GM23338 (cell line): Measurements from ENCODE around the gene DTNBP1. TPM values are rescaled to one million over a fixed set of nuclear protein-coding genes. Genes with fewer than 3 reads are reported as not detected.

Experiments
- ATAC-seq: fragments of 200-7000 bp; cut with Tn5 transposase; 3 replicates; pipeline ENCODE4 v1.9.1; 2020
- DNase-seq: peaks from one replicate; pipeline ENCODE4 v3.0.0-alpha.2; 2015; ENCODE audit warnings: low spot score
- H2AFZ ChIP-seq: fragments of 200-600 bp; sonication (generic); 2 replicates; pipeline ENCODE4 v1.8.0; 2016; ENCODE audit warnings: antibody characterized with exemption, mild to moderate bottlenecking, moderate library complexity
- H3F3A ChIP-seq: fragments of 200-600 bp; sonication (generic); replicated peaks from 2 replicates; pipeline ENCODE4 v1.8.0; 2017; ENCODE audit warnings: antibody characterized with exemption, mixed run types, low read depth
- H3K27ac ChIP-seq: fragments of 200-600 bp; sonication (generic); 2 replicates; pipeline ENCODE4 v1.6.1; 2016; ENCODE audit warnings: low read depth
- H3K27me3 ChIP-seq: fragments of 200-600 bp; sonication (generic); 2 replicates; pipeline ENCODE4 v1.8.0; 2016; ENCODE audit warnings: mild to moderate bottlenecking, mixed run types, moderate library complexity; ENCODE audit not compliant: insufficient read depth
- H3K36me3 ChIP-seq: fragments of 200-600 bp; sonication (generic); 2 replicates; pipeline ENCODE4 v1.8.0; 2016; ENCODE audit warnings: mild to moderate bottlenecking; ENCODE audit not compliant: insufficient read depth
- H3K4me1 ChIP-seq: fragments of 200-600 bp; sonication (generic); 2 replicates; pipeline ENCODE4 v1.8.0; 2016; ENCODE audit warnings: mild to moderate bottlenecking, moderate library complexity; ENCODE audit not compliant: insufficient read depth
- H3K4me2 ChIP-seq: fragments of 200-600 bp; sonication (generic); 2 replicates; pipeline ENCODE4 v1.7.1; 2017; ENCODE audit warnings: mixed run types
- H3K4me3 ChIP-seq: fragments of 200-600 bp; sonication (generic); 2 replicates; pipeline ENCODE4 v1.6.1; 2016; ENCODE audit warnings: mixed run types
- H3K79me2 ChIP-seq: fragments of 200-600 bp; sonication (generic); replicated peaks from 2 replicates; pipeline ENCODE4 v1.8.0; 2017; ENCODE audit warnings: mild to moderate bottlenecking; ENCODE audit not compliant: insufficient read depth
- H3K9me2 ChIP-seq: fragments of 200-600 bp; sonication (generic); 2 replicates; pipeline ENCODE4 v1.8.0; 2017; ENCODE audit not compliant: insufficient read depth
- H4K20me1 ChIP-seq: fragments of 200-600 bp; sonication (generic); replicated peaks from 2 replicates; pipeline ENCODE4 v1.8.0; 2017; ENCODE audit warnings: mild to moderate bottlenecking; ENCODE audit not compliant: insufficient read depth
- H3K27ac Mint-ChIP-seq: 2 replicates; pipeline ENCODE4 v1.8.0; 2020; ENCODE audit warnings: inconsistent platforms, mild to moderate bottlenecking, moderate library complexity, mixed read lengths
- H3K27me3 Mint-ChIP-seq: 3 replicates; pipeline ENCODE4 v1.8.0; 2022; ENCODE audit warnings: low read depth, mild to moderate bottlenecking, moderate library complexity, mixed read lengths, inconsistent platforms; ENCODE audit not compliant: insufficient read depth, poor library complexity
- H3K36me3 Mint-ChIP-seq: 3 replicates; pipeline ENCODE4 v1.8.0; 2021; ENCODE audit warnings: low read depth, mild to moderate bottlenecking, inconsistent platforms, moderate library complexity, mixed read lengths
- H3K4me1 Mint-ChIP-seq: 3 replicates; pipeline ENCODE4 v1.8.0; 2020; ENCODE audit warnings: mild to moderate bottlenecking, inconsistent platforms, mixed read lengths
- H3K4me3 Mint-ChIP-seq: 3 replicates; pipeline ENCODE4 v1.8.0; 2021; ENCODE audit warnings: moderate library complexity, mild to moderate bottlenecking, inconsistent platforms, mixed read lengths
- H3K9me3 Mint-ChIP-seq: 3 replicates; pipeline ENCODE4 v1.8.0; 2020; ENCODE audit warnings: moderate library complexity, mild to moderate bottlenecking, inconsistent platforms, mixed read lengths
- CREB1 ChIP-seq: fragments of 250-450 bp; sonication (Bioruptor Pico); IDR thresholded peaks from 2 replicates; pipeline ENCODE4 v1.5.0; 2020; ENCODE audit warnings: low read depth, mild to moderate bottlenecking, moderate library complexity
- CTCF ChIP-seq, 2 experiments: fragments of 200-600 bp in 1 of 2; sonication (generic) in 1 of 2; conservative IDR thresholded peaks; 2 replicates each; pipeline versions ENCODE4 v1.5.1 to v1.6.1; 2016 to 2017; ENCODE audit warnings: antibody characterized with exemption in 2 of 2, low read depth in 2 of 2, mild to moderate bottlenecking in 2 of 2, moderate library complexity in 1 of 2
- ETS1 ChIP-seq: IDR thresholded peaks from 2 replicates; pipeline ENCODE4 v1.6.1; 2016; ENCODE audit warnings: antibody characterized with exemption
- EZH2 ChIP-seq: fragments of 200-600 bp; sonication (generic); IDR thresholded peaks from one replicate; pipeline ENCODE4 v1.8.0; 2017; ENCODE audit warnings: antibody characterized with exemption, mild to moderate bottlenecking, low read depth; ENCODE audit not compliant: unreplicated experiment
- EZH2phosphoT487 ChIP-seq: fragments of 200-600 bp; sonication (generic); IDR thresholded peaks from one replicate; pipeline ENCODE4 v1.8.1; 2018; ENCODE audit warnings: antibody characterized with exemption; ENCODE audit not compliant: unreplicated experiment
- JUNB ChIP-seq: IDR thresholded peaks from one replicate; pipeline ENCODE4 v1.6.1; 2016; ENCODE audit warnings: antibody characterized with exemption; ENCODE audit not compliant: unreplicated experiment
- NANOG ChIP-seq: IDR thresholded peaks from 2 replicates; pipeline ENCODE4 v1.6.1; 2016; ENCODE audit warnings: antibody characterized with exemption, borderline replicate concordance
- POLR2AphosphoS5 ChIP-seq: IDR thresholded peaks from 2 replicates; pipeline ENCODE4 v1.6.1; 2016; ENCODE audit warnings: antibody characterized with exemption, low read depth
- REST ChIP-seq: IDR thresholded peaks from one replicate; pipeline ENCODE4 v1.6.1; 2018; ENCODE audit warnings: antibody characterized with exemption; ENCODE audit not compliant: unreplicated experiment
- STAT1 ChIP-seq: IDR thresholded peaks from one replicate; pipeline ENCODE4 v1.6.1; 2016; ENCODE audit warnings: antibody characterized with exemption; ENCODE audit not compliant: unreplicated experiment
- ZNF331 ChIP-seq: fragments of 250-450 bp; sonication (Bioruptor Pico); IDR thresholded peaks from 2 replicates; pipeline ENCODE4 v1.5.0; 2020; ENCODE audit warnings: low read depth, mild to moderate bottlenecking, moderate library complexity
- polyA plus RNA-seq: library from polyadenylated mRNA; unstranded; fragments of >200 nt; fragmentation: Nextera tagmentation; extraction: Ambion mirVana; gene quantifications from 2 replicates; pipeline ENCODE4 v1.2.1, GENCODE V29; 2016
- total RNA-seq: library from RNA; depleted of rRNA; stranded (reverse); fragments of >200 nt; shearing (Covaris generic); gene quantifications from 2 replicates; pipeline ENCODE4 v1.2.3, GENCODE V29; 2014

The DTNBP1 gene
- total and polyA plus RNA-seq, 2 experiments from 2014 or later: 12.1 to 20.1 TPM

- no peak for TF ChIP-seq REST
- TF ChIP-seq CTCF (conservative IDR thresholded peaks at IDR 0.05; ENCODE audit: low read depth in 2 of 2): no peak
- TF ChIP-seq POLR2AphosphoS5: no peak
- TF ChIP-seq JUNB: no peak
Observed at GRCh38 chr6:15661853-15662325, 939 bp downstream of the DTNBP1 start (continued).

GRCh38 chr6:15659181-15659580, 3.6 kb downstream of the DTNBP1 start:
- no peak for DNase-seq
- Histone ChIP-seq H3K36me3 (0 out of 2 replicates have a peak, but pooled peaks cover 6% of the 10 kb centered on the region), H2AFZ (no peak overlapping the region), H3K27me3 (peaks cover 16% of the 10 kb centered on the region), H4K20me1 (peaks cover 4% of the 10 kb centered on the region; the same call in 1 of the 2 replicates), H3K4me1 (peaks cover 14% of the 10 kb centered on the region), H3K27ac (no peak overlapping the region), H3F3A (peaks cover 10% of the 10 kb centered on the region; the same call in 1 of the 2 replicates), H3K9me2 (no peaks in the 10 kb centered on the region), H3K4me3 (no peak overlapping the region), H3K79me2 (peaks cover 12% of the 10 kb centered on the region; the same call in 1 of the 2 replicates), H3K4me2 (no peak overlapping the region)
- no peaks in the 10 kb centered on the region for H3K9me3 Mint-ChIP-seq
- H3K27me3 Mint-ChIP-seq: peaks cover 12% of the 10 kb centered on the region
- no peak overlapping the region for H3K4me3 Mint-ChIP-seq
- no peak overlapping the region for H3K27ac Mint-ChIP-seq
- H3K36me3 Mint-ChIP-seq: peaks cover 2% of the 10 kb centered on the region; the same call in 1 of the 3 replicates
- H3K4me1 Mint-ChIP-seq: peaks cover 17% of the 10 kb centered on the region
- no peak for ATAC-seq
- TF ChIP-seq JUNB (no peak), EZH2 (no peak), STAT1 (no peak), REST (no peak), EZH2phosphoT487 (no peak), ETS1 (no peak), CREB1 (CRISPR knock-in tag) (no peak), NANOG (no peak), POLR2AphosphoS5 (no peak), ZNF331 (CRISPR knock-in tag) (no peak)
